GM19099 (cell line): Measurements from ENCODE around the gene WDR19.

Source experiments
- POLR2A ChIP-seq: IDR thresholded peaks from 3 replicates; pipeline ENCODE4 v1.6.1; 2011; ENCODE audit warnings: low read depth; ENCODE audit not compliant: insufficient read length; ENCODE audit errors: extremely low read depth

The WDR19 gene

DNA sequence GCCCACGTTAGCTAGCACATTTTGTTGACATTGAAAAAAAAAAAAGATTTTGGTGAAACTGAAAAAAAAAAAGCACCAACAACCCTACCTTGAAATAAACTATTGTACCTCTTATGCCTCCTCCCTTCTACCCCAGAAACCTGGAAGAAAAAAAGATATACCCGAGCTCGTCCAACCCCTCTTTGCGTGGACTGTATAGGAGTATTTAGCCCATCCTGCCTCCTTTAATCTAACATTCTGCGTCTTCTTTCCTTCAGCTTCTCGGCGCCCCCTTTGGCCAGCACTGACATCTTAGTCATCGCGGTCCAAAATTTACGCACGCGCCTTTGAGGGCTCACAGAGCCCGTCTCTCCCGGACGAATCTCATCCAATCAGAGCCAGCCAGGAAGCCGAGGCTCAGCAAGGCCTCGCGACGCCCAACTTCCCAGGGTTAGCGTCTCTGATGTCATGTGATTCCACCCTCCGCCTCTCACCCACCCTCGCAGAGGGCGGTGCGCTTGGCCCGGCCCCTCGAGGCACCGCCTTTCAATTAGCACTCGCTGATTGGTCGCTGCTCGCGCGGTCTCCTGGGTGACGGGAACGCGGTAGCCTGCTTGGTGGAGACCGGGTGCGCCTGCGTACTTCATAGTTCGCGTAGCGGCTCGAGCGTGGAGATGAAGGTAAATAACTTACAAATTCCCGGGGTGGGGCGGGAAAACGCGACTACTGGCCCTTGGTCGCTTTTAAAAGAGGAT is at the start of gene WDR19:
TSS of gene WDR19 (plus strand) at position 625 of the 734 bp plus-strand sequence. CDS start at position 654, 29 bp downstream.
- TF ChIP-seq POLR2A = peak; percentile 53

DNA sequence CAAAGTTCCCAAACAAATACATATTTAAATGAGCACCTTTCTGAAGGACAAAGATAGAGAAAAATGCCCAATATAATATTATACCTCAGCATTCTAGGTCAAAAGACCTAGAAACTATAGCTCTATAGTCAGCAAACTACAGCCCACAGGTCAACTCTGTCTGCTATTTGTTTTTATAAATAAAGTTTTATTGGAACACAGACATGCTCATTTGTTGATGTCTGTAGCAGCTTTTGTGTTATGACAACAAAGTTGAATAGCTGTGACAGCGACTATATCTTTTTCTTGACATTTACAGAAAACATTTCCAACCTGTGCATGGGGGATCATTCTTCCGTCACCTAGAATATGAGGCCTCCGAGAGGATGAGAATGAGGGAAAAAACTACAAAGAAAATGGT is 48.7 kb upstream of the WDR19 start:
- no peak for TF ChIP-seq POLR2A

DNA sequence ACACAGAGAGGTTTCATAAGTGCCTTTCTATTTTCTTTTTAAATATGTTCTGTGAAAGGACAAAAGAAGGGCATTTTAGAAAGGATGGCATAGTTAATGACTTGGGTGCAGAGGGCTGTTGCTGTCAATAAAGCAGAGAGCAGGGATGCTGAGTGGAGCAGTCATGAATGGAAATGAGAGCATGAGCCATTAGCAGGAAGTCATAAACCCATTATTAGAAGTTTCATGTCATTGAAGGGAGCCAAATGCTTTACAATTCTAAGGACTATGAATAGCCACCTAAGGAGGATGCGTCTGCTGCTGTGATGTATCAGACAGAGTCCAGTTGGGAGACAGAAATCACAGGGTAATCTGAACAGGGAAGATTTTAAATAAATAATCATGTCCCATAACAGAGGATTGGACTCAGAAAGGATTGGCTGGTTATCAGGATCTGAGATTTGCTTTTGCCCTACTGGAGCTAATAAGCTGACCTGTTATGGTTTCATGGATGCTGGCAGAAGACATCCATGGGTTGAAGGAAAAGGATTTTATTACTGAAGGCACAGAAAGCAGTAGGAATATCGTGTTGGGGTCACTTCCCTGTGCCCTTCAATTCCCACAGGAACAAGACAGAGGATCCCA is 47.5 kb upstream of the WDR19 start:
- TF ChIP-seq POLR2A = no peak

- no peak for TF ChIP-seq POLR2A
Observed at GRCh38 chr4:39146211-39146610, 36.1 kb upstream of the WDR19 start.

- TF ChIP-seq POLR2A = no peak
Observed at GRCh38 chr4:39154009-39154408, 28.3 kb upstream of the WDR19 start.

DNA sequence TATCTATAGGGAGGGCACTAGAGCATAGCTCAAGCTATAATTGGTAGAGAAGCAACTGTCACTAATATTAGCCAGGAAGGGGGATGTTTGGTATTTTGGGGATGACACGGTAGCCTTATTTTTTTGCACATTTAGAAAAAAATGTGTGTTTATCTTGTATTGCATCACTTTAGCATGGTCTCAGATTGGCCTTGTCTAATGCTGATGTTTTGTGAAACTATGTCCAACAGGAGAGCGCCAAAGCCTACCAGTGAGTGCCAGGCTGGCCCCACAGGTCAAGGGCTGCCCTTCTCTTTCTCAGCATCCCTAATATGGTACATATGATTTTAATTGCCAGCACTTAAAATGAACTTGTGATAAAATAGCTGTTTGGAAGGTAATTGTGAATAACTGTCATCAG is 24.8 kb upstream of the WDR19 start:
- TF ChIP-seq POLR2A = no peak

GRCh38 chr4:39166177-39166576 is 16.2 kb upstream of the WDR19 start:
- no peak for TF ChIP-seq POLR2A

GRCh38 chr4:39166669-39167068 is 15.7 kb upstream of the WDR19 start:
- TF ChIP-seq POLR2A = no peak

GRCh38 chr4:39169426-39169825 is 12.9 kb upstream of the WDR19 start:
- TF ChIP-seq POLR2A = no peak

DNA sequence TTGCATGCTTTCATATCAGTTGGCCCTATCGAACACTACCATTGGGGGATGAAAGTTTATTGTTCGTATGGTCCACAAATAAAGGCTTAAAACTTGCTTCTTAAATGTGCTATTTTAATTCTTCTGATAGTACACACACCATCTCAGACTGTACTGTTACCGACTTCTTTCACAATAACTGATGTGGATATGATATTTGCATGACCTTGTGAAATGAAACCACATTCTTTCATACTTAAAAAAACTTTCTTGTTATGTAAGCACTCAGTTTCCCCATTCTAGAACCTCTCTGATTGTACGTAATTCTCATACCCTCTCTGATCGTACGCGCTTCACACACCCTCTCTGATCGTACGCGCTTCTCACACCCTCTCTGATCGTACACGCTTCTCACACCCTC is 12.0 kb upstream of the WDR19 start:
- TF ChIP-seq POLR2A = no peak

DNA sequence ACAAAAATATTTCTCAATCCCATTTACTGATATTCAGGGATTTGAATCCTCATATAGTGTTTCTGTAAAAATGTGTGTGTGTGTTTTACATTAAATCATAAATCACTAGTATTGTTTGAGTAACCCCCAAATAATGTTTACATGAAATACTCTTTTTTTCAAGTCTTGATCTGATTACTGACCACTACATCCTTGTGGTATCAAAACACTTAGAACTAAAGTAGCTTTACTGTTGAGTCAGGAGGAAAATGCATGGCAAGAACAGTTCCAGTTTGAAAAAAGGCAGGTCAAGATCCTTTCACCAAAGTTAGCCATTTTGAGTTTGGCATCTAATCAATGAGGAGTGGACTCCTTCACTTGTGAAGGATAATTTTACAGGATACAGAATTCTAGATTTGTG is 3.6 kb upstream of the WDR19 start:
- TF ChIP-seq POLR2A = no peak

DNA sequence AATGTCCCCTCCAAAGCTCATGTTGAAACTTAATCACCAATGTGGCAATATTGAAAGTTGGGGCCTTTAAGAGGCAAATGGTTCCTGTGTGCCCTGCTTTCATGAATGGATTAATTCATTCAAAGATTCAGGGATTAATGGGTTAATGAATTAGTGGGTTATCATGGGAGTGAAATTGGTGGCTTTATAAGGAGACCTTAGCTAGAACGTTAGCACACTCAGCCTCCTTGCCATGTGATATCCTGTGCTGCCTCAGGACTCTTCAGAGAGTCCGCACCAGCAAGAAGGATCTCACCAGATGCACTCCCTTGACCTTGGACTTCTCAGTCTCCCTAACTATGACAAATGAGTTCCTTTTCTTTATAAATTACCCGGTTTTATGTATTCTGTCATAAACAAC is 2.6 kb upstream of the WDR19 start:
- no peak for TF ChIP-seq POLR2A

- TF ChIP-seq POLR2A = no peak
Observed at GRCh38 chr4:39181520-39181904, 817 bp upstream of the WDR19 start.

GRCh38 chr4:39201963-39202362 is 19.6 kb downstream of the WDR19 start:
- no peak for TF ChIP-seq POLR2A

DNA sequence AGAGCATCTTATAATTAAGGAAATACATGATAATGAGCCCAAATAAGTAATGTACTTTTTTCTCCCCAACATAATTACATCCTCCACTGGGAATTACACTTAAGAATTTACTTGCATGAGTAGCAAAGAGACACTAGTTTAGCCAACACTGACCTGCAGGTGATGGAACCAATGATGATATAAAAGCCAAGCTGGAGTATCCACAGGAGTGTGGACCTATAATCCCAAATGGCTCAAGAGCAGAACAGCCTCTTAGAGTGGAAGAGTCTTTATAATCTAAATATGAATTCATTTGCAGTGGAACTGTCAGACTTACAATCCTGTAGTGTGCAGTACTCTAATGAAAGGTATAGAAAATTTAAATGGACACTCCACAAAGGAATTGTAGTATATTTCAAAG is 22.2 kb downstream of the WDR19 start:
- TF ChIP-seq POLR2A = no peak

DNA sequence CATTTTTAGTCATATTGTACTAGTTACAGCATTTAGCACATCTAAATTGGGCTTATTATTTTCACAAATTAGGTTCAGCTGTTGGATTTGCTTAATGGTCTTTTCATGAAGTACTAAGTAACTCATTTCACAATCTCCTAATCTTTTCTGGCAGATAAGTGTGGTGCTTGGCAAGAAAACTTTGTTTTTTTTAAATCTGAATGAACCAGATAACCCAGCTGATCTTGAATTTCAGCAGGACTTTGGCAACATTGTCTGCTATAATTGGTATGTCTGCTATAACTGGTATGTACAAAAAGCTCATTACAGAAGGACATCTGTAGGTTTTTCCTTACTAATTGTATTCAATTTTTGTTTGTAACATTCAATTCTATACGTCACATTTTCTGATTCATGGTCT is 22.7 kb downstream of the WDR19 start:
- TF ChIP-seq POLR2A = no peak
